H1 (cell line): ENCODE results near the gene EPHB1. TPM values are rescaled to one million over a fixed set of nuclear protein-coding genes. Genes with fewer than 3 reads are reported as not detected.

ENCODE experiments used
- CTCF ChIA-PET: fragments of 300-600 bp; sonication (Branson Sonifier 250); formaldehyde crosslinking; loops from one replicate; lab custom pipeline; 2021; ENCODE audit not compliant: partially characterized antibody; lab: Charles Lee
- POLR2A ChIA-PET: fragments of 300-600 bp; sonication (Branson Sonifier 250); formaldehyde crosslinking; loops from one replicate; lab custom pipeline; 2021; ENCODE audit warnings: inconsistent platforms; ENCODE audit not compliant: partially characterized antibody; lab: Charles Lee
- DNase-seq, 2 experiments: peaks; one replicate each; pipeline versions ENCODE4 v3.0.0 to v3.0.0-alpha.2; 2010 to 2022; ENCODE audit warnings: low spot score in 2 of 2, low read depth in 1 of 2, mixed read lengths in 1 of 2
- FAIRE-seq: peaks from 2 replicates; lab custom pipeline; 2011; peaks lifted over from hg19 to GRCh38; lab: Jason Lieb, UNC
- H2AFZ ChIP-seq: 2 replicates; pipeline ENCODE4 v1.8.1; 2012; ENCODE audit warnings: low read length, inconsistent platforms
- H2AK5ac ChIP-seq: 2 replicates; pipeline ENCODE4 v1.6.1; 2013; ENCODE audit warnings: low read depth, low read length
- H2BK120ac ChIP-seq: replicated peaks from 2 replicates; pipeline ENCODE3; 2013; ENCODE audit warnings: low read depth, low read length, inconsistent platforms
- H2BK12ac ChIP-seq: 2 replicates; pipeline ENCODE4 v1.6.1; 2013; ENCODE audit warnings: low read depth, low read length
- H2BK15ac ChIP-seq: 2 replicates; pipeline ENCODE4 v1.6.1; 2013; ENCODE audit warnings: low read length
- H2BK20ac ChIP-seq: 2 replicates; pipeline ENCODE4 v1.6.1; 2013; ENCODE audit warnings: low read length
- H2BK5ac ChIP-seq: 2 replicates; pipeline ENCODE4 v1.6.1; 2013; ENCODE audit warnings: low read depth, low read length
- H3K14ac ChIP-seq: 2 replicates; pipeline ENCODE4 v1.6.1; 2013; ENCODE audit warnings: inconsistent platforms; ENCODE audit not compliant: insufficient read length
- H3K18ac ChIP-seq: 2 replicates; pipeline ENCODE4 v1.6.1; 2013; ENCODE audit warnings: low read length; ENCODE audit errors: extremely low read depth
- H3K23ac ChIP-seq: 2 replicates; pipeline ENCODE4 v1.6.1; 2013; ENCODE audit warnings: inconsistent platforms; ENCODE audit not compliant: insufficient read length
- H3K23me2 ChIP-seq: 2 replicates; pipeline ENCODE4 v1.6.1; 2013; ENCODE audit warnings: low read depth, low read length
- H3K27ac ChIP-seq: 2 replicates; pipeline ENCODE4 v1.6.1; 2011; ENCODE audit warnings: low read depth, low read length, inconsistent platforms
- H3K27me3 ChIP-seq, 4 experiments: replicated peaks in 1 of 4; 1 replicate in 1 of 4; 2 replicates in 3 of 4; pipeline versions ENCODE4 v1.6.1 to v1.8.1; 2011 to 2013; ENCODE audit warnings: low read length in 3 of 4, mild to moderate bottlenecking in 3 of 4, inconsistent platforms in 2 of 4, mixed read lengths in 2 of 4, moderate library complexity in 1 of 4; ENCODE audit not compliant: control insufficient read depth in 3 of 4, insufficient read depth in 3 of 4; ENCODE audit errors: extremely low read depth in 1 of 4
- H3K36me3 ChIP-seq, 4 experiments: 2 replicates each; pipeline versions ENCODE4 v1.6.1 to v1.8.1; 2011 to 2013; ENCODE audit warnings: mild to moderate bottlenecking in 4 of 4, low read length in 3 of 4, moderate library complexity in 2 of 4, control low read depth in 1 of 4, inconsistent platforms in 1 of 4; ENCODE audit not compliant: insufficient read depth in 4 of 4, control insufficient read depth in 2 of 4
- H3K4ac ChIP-seq: replicated peaks from 2 replicates; pipeline ENCODE3; 2013; ENCODE audit warnings: low read length, low read depth, mixed read lengths, inconsistent platforms; ENCODE audit not compliant: insufficient read length
- H3K4me1 ChIP-seq, 4 experiments: replicated peaks in 1 of 4; 1 replicate in 1 of 4; 2 replicates in 3 of 4; pipeline versions ENCODE4 v1.6.1 to v1.8.1; 2011 to 2013; ENCODE audit warnings: low read length in 3 of 4, inconsistent platforms in 2 of 4, mixed read lengths in 1 of 4; ENCODE audit not compliant: insufficient read depth in 4 of 4, control insufficient read depth in 3 of 4
- H3K4me2 ChIP-seq, 2 experiments: 2 replicates each; pipeline versions ENCODE4 v1.6.1 to v1.8.1; 2011 to 2013; ENCODE audit warnings: low read depth in 2 of 2, low read length in 2 of 2, control low read depth in 1 of 2, inconsistent platforms in 1 of 2, mild to moderate bottlenecking in 1 of 2; ENCODE audit not compliant: insufficient read depth in 1 of 2
- H3K4me3 ChIP-seq, 4 experiments: fragments of 200-600, 300-600 bp in 1 of 4; sonication (generic), shearing (Covaris generic), sonication (Bioruptor Twin) in 1 of 4; 2 replicates each; pipeline versions ENCODE4 v1.5.1 to v1.8.1; 2011 to 2016; ENCODE audit warnings: low read length in 4 of 4, low read depth in 3 of 4, control low read depth in 2 of 4, inconsistent platforms in 2 of 4, mild to moderate bottlenecking in 2 of 4, mixed read lengths in 1 of 4, moderate library complexity in 1 of 4; ENCODE audit not compliant: insufficient read depth in 2 of 4; ENCODE audit errors: extremely low read depth in 1 of 4
- H3K56ac ChIP-seq: replicated peaks from 2 replicates; pipeline ENCODE3; 2013; ENCODE audit warnings: low read depth, mild to moderate bottlenecking, mixed read lengths, low read length, inconsistent platforms; ENCODE audit not compliant: insufficient read length
- H3K79me1 ChIP-seq: 2 replicates; pipeline ENCODE4 v1.6.1; 2013; ENCODE audit warnings: low read depth, low read length, control low read depth
- H3K79me2 ChIP-seq, 2 experiments: 2 replicates each; pipeline versions ENCODE4 v1.6.1 to v1.8.1; 2012 to 2013; ENCODE audit warnings: low read length in 2 of 2, mild to moderate bottlenecking in 2 of 2, inconsistent platforms in 1 of 2; ENCODE audit not compliant: insufficient read depth in 2 of 2, control insufficient read depth in 1 of 2
- H3K9ac ChIP-seq, 4 experiments: replicated peaks in 1 of 4; 1 replicate in 1 of 4; 2 replicates in 3 of 4; pipeline versions ENCODE4 v1.6.1 to v1.8.1; 2011 to 2013; ENCODE audit warnings: low read depth in 3 of 4, low read length in 3 of 4, control low read depth in 2 of 4, mild to moderate bottlenecking in 2 of 4, moderate library complexity in 2 of 4, inconsistent platforms in 1 of 4; ENCODE audit errors: extremely low read depth in 1 of 4
- H3K9me3 ChIP-seq, 2 experiments: 2 replicates each; pipeline versions ENCODE4 v1.6.1 to v1.8.1; 2012 to 2013; ENCODE audit warnings: mild to moderate bottlenecking in 2 of 2, moderate library complexity in 2 of 2, control low read depth in 1 of 2, inconsistent platforms in 1 of 2, low read depth in 1 of 2, low read length in 1 of 2, mixed read lengths in 1 of 2; ENCODE audit not compliant: insufficient read depth in 2 of 2
- H4K20me1 ChIP-seq, 2 experiments: replicated peaks in 1 of 2; 2 replicates each; pipeline versions ENCODE3 to v1.8.1; 2011 to 2013; ENCODE audit warnings: inconsistent platforms in 2 of 2, low read length in 2 of 2, mild to moderate bottlenecking in 1 of 2; ENCODE audit not compliant: insufficient read depth in 2 of 2, control insufficient read depth in 1 of 2
- H4K5ac ChIP-seq: 2 replicates; pipeline ENCODE4 v1.6.1; 2013; ENCODE audit warnings: low read length, low read depth, mixed read lengths, inconsistent platforms; ENCODE audit not compliant: insufficient read length
- H4K8ac ChIP-seq: 2 replicates; pipeline ENCODE4 v1.8.0; 2013; ENCODE audit warnings: mild to moderate bottlenecking, moderate library complexity, low read length, inconsistent platforms; ENCODE audit not compliant: insufficient read depth; ENCODE audit errors: extremely low read depth
- H4K91ac ChIP-seq: replicated peaks from 2 replicates; pipeline ENCODE3; 2013; ENCODE audit warnings: low read length, mixed read lengths, inconsistent platforms; ENCODE audit not compliant: insufficient read length
- CBX5 ChIP-seq: fragments of 300-800, 300-1000 bp; sonication (generic); IDR thresholded peaks from 2 replicates; pipeline ENCODE4 v1.7.1; 2016; ENCODE audit warnings: antibody characterized with exemption, low read length, low read depth
- CEBPB ChIP-seq: IDR thresholded peaks from 2 replicates; pipeline ENCODE4 v1.6.1; 2012; ENCODE audit warnings: low read depth, low read length
- EP300 ChIP-seq, 2 experiments: IDR thresholded peaks; 1 replicate in 1 of 2; 2 replicates in 1 of 2; pipeline ENCODE4 v1.6.1; 2011 to 2012; ENCODE audit warnings: low read depth in 2 of 2, low read length in 2 of 2, mild to moderate bottlenecking in 2 of 2, borderline replicate concordance in 1 of 2, inconsistent platforms in 1 of 2, moderate library complexity in 1 of 2
- HDAC2 ChIP-seq, 2 experiments: fragments of 300-600 bp in 1 of 2; sonication (generic) in 1 of 2; IDR thresholded peaks; 2 replicates each; pipeline ENCODE4 v1.6.1; 2011 to 2012; ENCODE audit warnings: low read depth in 2 of 2, low read length in 2 of 2, mild to moderate bottlenecking in 2 of 2, moderate library complexity in 2 of 2, borderline replicate concordance in 1 of 2, inconsistent platforms in 1 of 2
- JUND ChIP-seq: IDR thresholded peaks from 2 replicates; pipeline ENCODE4 v1.6.1; 2011; ENCODE audit warnings: mild to moderate bottlenecking, improper control_type of control experiment, low read length
- SIX5 ChIP-seq: IDR thresholded peaks from 2 replicates; pipeline ENCODE4 v1.6.1; 2011; ENCODE audit warnings: mild to moderate bottlenecking, low read depth, low read length
- WGBS, 2 experiments: shearing (Covaris generic) in 1 of 2; methylation state at CpG; one replicate each; pipeline versions ENCODE4 v1.1.6 to v1.1.7; 2013 to 2015; ENCODE audit warnings: low lambda C conversion rate in 2 of 2, mixed read lengths in 2 of 2, inconsistent platforms in 1 of 2, low coverage in 1 of 2, missing lambda C conversion rate in 1 of 2; ENCODE audit not compliant: insufficient replicate concordance in 2 of 2, insufficient coverage in 1 of 2, insufficient read length in 1 of 2; ENCODE audit errors: extremely low coverage in 1 of 2, missing lambda C conversion rate in 1 of 2; 5-methylcytosine and 5-hydroxymethylcytosine counted together
- polyA plus RNA-seq, 7 experiments: library from polyadenylated mRNA; depleted of rRNA in 3 of 7; stranded (reverse) in 5 of 7; unstranded in 2 of 7; fragments of >200 nt in 5 of 7; fragments of 200-250 nt in 2 of 7; gene quantifications; 1 replicate in 5 of 7; 2 replicates in 1 of 7; 4 replicates in 1 of 7; pipeline versions ENCODE4 v1.2.1 to v1.2.3, GENCODE V29; 2011 to 2013; ENCODE audit warnings: missing spikeins in 2 of 7, mixed read lengths in 2 of 7
- total RNA-seq: library from RNA; stranded (reverse); fragmentation: NEBNext Ultra II Directional; extraction: Animal tissue kit (Norgen Biotek cat#: 25700); gene quantifications from 2 replicates; pipeline ENCODE4 v1.2.1, GENCODE V29; 2021

The EPHB1 gene
- total and polyA plus RNA-seq, 2 of the 8 experiments (the other 6 are each of a cell fraction or from before 2014, with no cell fraction given): 3.5 to 5.9 TPM

DNA sequence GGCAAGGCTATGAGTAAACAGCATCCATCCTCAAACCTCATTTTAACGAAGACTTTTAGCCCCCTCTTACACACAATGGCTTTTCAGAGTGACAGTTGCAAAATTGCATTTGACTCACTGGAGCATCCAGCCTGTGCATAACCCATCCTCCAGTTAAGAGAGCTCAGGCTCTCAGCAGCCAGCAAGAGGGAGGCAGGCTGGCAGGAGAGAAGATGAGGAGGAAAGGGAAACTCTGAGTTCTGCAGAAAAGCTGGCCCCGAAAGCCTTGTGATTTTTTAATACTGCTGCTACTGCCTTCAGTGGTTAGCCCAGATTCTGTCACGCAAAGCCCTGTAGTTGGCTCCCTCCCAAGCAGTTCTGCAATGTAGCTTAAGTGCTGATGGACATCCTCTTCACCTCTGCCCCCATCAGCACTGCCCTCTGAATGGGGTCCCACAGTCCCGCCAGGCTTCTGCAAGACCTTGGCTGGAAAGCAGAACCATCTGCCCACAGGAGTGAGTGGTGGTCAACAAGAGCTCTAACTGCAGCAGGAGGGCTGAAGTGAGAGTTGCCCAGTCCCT lies 371.3 kb downstream of the EPHB1 start:
- no peaks in the 10 kb centered on the region for H3K23me2 ChIP-seq
- no peaks in the 10 kb centered on the region for H3K9me3 ChIP-seq
- TF ChIP-seq CBX5 (no peak), SIX5 (no peak), CEBPB (no peak), JUND (no peak), HDAC2 (IDR thresholded peaks at IDR 0.05; ENCODE audit: borderline replicate concordance in 1 of 2, low read depth in 2 of 2, low read length in 2 of 2) (no peak), EP300 (IDR thresholded peaks at IDR 0.05; ENCODE audit: borderline replicate concordance in 1 of 2, low read depth in 2 of 2, low read length in 2 of 2) (no peak)
- FAIRE-seq (no peak), DNase-seq (no peak)
- peaks cover 0 to 8% (median 3%) of the 10 kb centered on the region in 4 experiments; a peak in 5 of 7 replicates for H3K4me1 ChIP-seq
- H3K9ac ChIP-seq: no peak overlapping the region
- no peak overlapping the region for H3K4me3 ChIP-seq
- H2BK5ac ChIP-seq: no peak overlapping the region
- H4K20me1 ChIP-seq: no peaks in the 10 kb centered on the region
- H2BK12ac ChIP-seq: no peak overlapping the region
- H2AFZ ChIP-seq: no peak overlapping the region
- H2BK20ac ChIP-seq: no peak overlapping the region
- H3K27ac ChIP-seq: no peak overlapping the region
- ChIA-PET POLR2A (no interaction called here), CTCF (interaction anchor here (0.7 to 2.2 kb wide), 4 partner anchors 12 to 876 kb away, joined by 3 to 12 read pairs (median 3); partner anchors contain the start of gene EPHB1)
- no peak overlapping the region for H3K14ac ChIP-seq
- H4K5ac ChIP-seq: no peak overlapping the region
- H2BK120ac ChIP-seq: no peak overlapping the region
- H3K18ac ChIP-seq: no peak overlapping the region
- H4K8ac ChIP-seq: no peak overlapping the region
- no peak overlapping the region for H3K4me2 ChIP-seq
- H3K56ac ChIP-seq: no peak overlapping the region
- H3K36me3 ChIP-seq: no peaks in the 10 kb centered on the region
- no peak overlapping the region for H3K4ac ChIP-seq
- H3K79me1 ChIP-seq: no peaks in the 10 kb centered on the region
- no peak overlapping the region for H4K91ac ChIP-seq
- 89% methylated on average over 4 of the region's 4 CpGs; no CpG with 5 or more reads in 1 of the 2 experiments for WGBS, 2 experiments
- no peak overlapping the region for H3K23ac ChIP-seq
- H2BK15ac ChIP-seq: no peak overlapping the region
- H3K27me3 ChIP-seq: no peaks in the 10 kb centered on the region
- no peaks in the 10 kb centered on the region for H3K79me2 ChIP-seq
- no peak overlapping the region for H2AK5ac ChIP-seq
